ENCODE measurements around the gene FAR2. TPM values are rescaled to one million over a fixed set of nuclear protein-coding genes. Genes with fewer than 3 reads are reported as not detected.

FAR2 gene
- total RNA-seq, 6 experiments from 2014 or later, result 0.17 to 14.0 (median 8.5) TPM

DNA sequence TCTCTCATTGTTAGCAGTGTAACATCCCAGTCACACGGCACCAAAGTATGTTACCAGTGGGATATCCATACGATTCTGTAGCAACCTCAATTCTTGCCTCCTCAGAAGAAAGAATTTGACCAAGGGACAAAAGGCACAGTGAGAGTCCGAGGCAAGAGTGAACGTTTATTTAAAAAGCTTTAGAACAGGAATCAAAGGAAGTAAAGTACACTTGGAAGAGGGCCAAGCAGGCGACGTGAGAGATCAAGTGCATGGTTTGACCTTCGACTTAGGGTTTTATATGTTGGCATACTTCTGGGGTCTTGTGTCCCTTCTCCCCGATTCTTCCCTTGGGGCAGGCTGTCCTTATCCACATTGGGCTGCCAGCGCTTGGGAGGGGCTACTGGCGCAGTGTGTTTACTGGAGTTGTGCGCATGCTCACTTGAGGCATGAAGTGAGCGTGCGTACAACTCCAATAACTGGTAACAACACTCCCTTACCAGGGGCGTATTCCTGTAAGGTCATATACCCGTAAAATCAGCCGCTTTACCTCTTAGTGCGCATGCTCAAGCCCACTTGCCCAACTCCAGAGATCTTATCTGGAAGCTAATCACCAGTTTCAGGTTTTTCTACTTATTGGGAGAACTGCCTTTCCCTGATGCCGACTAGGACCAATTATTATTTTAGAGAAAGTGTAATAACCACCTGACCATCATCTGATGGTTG lies 71.7 kb downstream of the FAR2 start:
- peaks cover 15% of the 10 kb centered on the region; the same call in 1 of the 2 replicates for H3K4me1 Mint-ChIP-seq (ENCODE audit: low read depth)
- TF ChIP-seq, protein P1, sequence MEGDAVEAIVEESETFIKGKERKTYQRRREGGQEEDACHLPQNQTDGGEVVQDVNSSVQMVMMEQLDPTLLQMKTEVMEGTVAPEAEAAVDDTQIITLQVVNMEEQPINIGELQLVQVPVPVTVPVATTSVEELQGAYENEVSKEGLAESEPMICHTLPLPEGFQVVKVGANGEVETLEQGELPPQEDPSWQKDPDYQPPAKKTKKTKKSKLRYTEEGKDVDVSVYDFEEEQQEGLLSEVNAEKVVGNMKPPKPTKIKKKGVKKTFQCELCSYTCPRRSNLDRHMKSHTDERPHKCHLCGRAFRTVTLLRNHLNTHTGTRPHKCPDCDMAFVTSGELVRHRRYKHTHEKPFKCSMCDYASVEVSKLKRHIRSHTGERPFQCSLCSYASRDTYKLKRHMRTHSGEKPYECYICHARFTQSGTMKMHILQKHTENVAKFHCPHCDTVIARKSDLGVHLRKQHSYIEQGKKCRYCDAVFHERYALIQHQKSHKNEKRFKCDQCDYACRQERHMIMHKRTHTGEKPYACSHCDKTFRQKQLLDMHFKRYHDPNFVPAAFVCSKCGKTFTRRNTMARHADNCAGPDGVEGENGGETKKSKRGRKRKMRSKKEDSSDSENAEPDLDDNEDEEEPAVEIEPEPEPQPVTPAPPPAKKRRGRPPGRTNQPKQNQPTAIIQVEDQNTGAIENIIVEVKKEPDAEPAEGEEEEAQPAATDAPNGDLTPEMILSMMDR (IDR thresholded peaks at IDR 0.05), result no peak
- H3K27ac Mint-ChIP-seq, result no peak overlapping the region
- DNase-seq, result no peak
- no peaks in the 10 kb centered on the region for H3K27me3 Mint-ChIP-seq (ENCODE audit: insufficient read depth)
- H3K9me3 Mint-ChIP-seq, result no peaks in the 10 kb centered on the region; the same call in 1 of the 2 replicates
- no peak overlapping the region for H3K4me3 Mint-ChIP-seq
- no peaks in the 10 kb centered on the region; the same call in 1 of the 2 replicates for H3K36me3 Mint-ChIP-seq (ENCODE audit: low read depth)

DNA sequence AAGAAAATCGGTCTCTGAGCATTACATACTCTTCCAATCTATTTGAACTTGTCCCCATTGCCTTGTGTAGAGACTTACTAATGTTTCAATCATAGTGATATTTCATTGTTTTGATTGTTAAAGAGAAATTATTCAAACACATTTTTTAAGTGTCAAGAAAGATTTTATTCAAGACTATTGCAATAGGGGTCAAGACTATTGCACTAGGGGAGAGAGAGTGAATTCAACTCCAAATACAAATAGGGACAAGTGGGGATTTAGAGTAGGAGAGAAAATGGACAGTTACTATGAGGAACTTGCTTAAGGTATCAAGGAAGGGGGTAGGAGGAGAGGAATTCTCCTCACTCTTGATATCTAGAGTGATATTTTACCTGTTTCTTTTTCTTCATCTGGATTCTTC lies 73.1 kb downstream of the FAR2 start:
- no peaks in the 10 kb centered on the region for H3K27me3 Mint-ChIP-seq (ENCODE audit: insufficient read depth)
- no peaks in the 10 kb centered on the region; the same call in 1 of the 2 replicates for H3K36me3 Mint-ChIP-seq (ENCODE audit: low read depth)
- no peaks in the 10 kb centered on the region; the same call in 1 of the 2 replicates for H3K9me3 Mint-ChIP-seq
- TF ChIP-seq, protein P1 (IDR thresholded peaks at IDR 0.05), result no peak
- no peak for DNase-seq
- H3K27ac Mint-ChIP-seq, result no peak overlapping the region
- H3K4me3 Mint-ChIP-seq, result no peak overlapping the region
- peaks cover 10% of the 10 kb centered on the region; the same call in 1 of the 2 replicates for H3K4me1 Mint-ChIP-seq (ENCODE audit: low read depth)

GRCh38 chr12:29223426-29223825 lies 74.3 kb downstream of the FAR2 start:
- Mint-ChIP-seq H3K9me3 (no peaks in the 10 kb centered on the region; the same call in 1 of the 2 replicates), H3K4me1 (ENCODE audit: low read depth) (peaks cover 10% of the 10 kb centered on the region; the same call in 1 of the 2 replicates), H3K36me3 (ENCODE audit: low read depth) (no peaks in the 10 kb centered on the region; the same call in 1 of the 2 replicates), H3K27ac (no peak overlapping the region), H3K4me3 (no peak overlapping the region), H3K27me3 (ENCODE audit: insufficient read depth) (no peaks in the 10 kb centered on the region)
- TF ChIP-seq, protein P1 (IDR thresholded peaks at IDR 0.05), result no peak
- DNase-seq, result no peak

DNA sequence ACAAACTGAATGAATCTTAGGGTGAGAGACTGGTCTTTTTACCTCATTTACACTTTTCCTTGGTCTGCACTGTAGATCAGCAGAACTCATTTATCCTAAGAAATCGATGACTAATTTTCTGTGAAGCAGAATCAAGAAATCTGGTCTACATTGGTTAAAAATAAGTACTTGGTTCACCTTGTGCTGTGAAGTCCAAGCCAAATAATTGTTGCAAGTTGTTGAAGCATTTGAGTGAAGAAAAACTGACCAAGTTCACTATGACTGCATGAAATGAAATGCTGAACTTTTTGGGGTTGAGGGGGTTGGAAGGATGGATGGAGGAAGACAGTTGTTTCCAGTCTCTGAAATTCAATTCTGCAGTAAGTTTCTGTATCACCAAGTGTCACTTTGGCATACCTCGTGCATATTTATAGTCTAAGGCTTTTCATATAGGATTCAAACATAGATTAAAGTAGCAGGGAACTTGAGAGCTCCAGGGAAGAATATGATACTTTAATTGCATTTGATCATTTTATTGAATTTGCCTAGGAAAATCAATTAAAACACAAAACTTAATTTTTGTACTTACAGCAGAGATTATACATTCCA lies 75.0 kb downstream of the FAR2 start:
- no peak for DNase-seq

DNA sequence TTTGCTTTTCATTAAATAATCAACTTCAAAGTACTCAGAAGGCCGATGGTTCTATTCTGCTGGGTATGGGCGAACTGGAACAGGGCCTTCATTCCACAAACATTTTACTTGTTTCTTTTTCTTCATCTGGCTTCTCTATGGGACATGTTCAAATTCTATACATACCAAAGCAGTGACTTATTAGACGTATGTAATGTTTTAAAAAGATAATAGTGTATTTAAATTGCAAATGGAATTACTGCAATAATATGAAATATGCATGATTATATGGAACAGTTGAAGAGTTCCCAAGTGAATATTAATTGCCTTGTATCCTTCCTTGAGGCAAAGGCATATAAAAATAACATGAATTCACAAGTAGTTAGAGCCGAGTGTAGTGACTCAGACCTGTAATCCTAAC lies 75.5 kb downstream of the FAR2 start:
- no peaks in the 10 kb centered on the region; the same call in 1 of the 2 replicates for H3K9me3 Mint-ChIP-seq
- DNase-seq, result no peak
- no peaks in the 10 kb centered on the region; the same call in 1 of the 2 replicates for H3K36me3 Mint-ChIP-seq (ENCODE audit: low read depth)
- no peak overlapping the region for H3K27ac Mint-ChIP-seq
- TF ChIP-seq, protein P1 (IDR thresholded peaks at IDR 0.05), result no peak
- no peak overlapping the region; the same call in 1 of the 2 replicates for H3K4me3 Mint-ChIP-seq
- H3K4me1 Mint-ChIP-seq (ENCODE audit: low read depth), result peaks cover 10% of the 10 kb centered on the region; the same call in 1 of the 2 replicates
- no peaks in the 10 kb centered on the region for H3K27me3 Mint-ChIP-seq (ENCODE audit: insufficient read depth)

More for the DNA sequence above, 75.0 kb downstream of the FAR2 start:
- TF ChIP-seq, protein P1 (IDR thresholded peaks at IDR 0.05), result no peak
- Mint-ChIP-seq H3K4me3 (no peak overlapping the region; the same call in 1 of the 2 replicates), H3K36me3 (ENCODE audit: low read depth) (no peaks in the 10 kb centered on the region; the same call in 1 of the 2 replicates), H3K9me3 (no peaks in the 10 kb centered on the region; the same call in 1 of the 2 replicates), H3K4me1 (ENCODE audit: low read depth) (peaks cover 10% of the 10 kb centered on the region; the same call in 1 of the 2 replicates), H3K27me3 (ENCODE audit: insufficient read depth) (no peaks in the 10 kb centered on the region), H3K27ac (no peak overlapping the region)

Measured in HFFc6 (cell line).